GM23338 (cell line): Measurements from ENCODE around the gene HADHB. TPM values are rescaled to one million over a fixed set of nuclear protein-coding genes. Genes with fewer than 3 reads are reported as not detected.

Experiments used
- ATAC-seq: fragments of 200-7000 bp; cut with Tn5 transposase; 3 replicates; pipeline ENCODE4 v1.9.1; 2020
- DNase-seq: peaks from one replicate; pipeline ENCODE4 v3.0.0-alpha.2; 2015; ENCODE audit warnings: low spot score
- H2AFZ ChIP-seq: fragments of 200-600 bp; sonication (generic); 2 replicates; pipeline ENCODE4 v1.8.0; 2016; ENCODE audit warnings: antibody characterized with exemption, mild to moderate bottlenecking, moderate library complexity
- H3F3A ChIP-seq: fragments of 200-600 bp; sonication (generic); replicated peaks from 2 replicates; pipeline ENCODE4 v1.8.0; 2017; ENCODE audit warnings: antibody characterized with exemption, mixed run types, low read depth
- H3K27ac ChIP-seq: fragments of 200-600 bp; sonication (generic); 2 replicates; pipeline ENCODE4 v1.6.1; 2016; ENCODE audit warnings: low read depth
- H3K27me3 ChIP-seq: fragments of 200-600 bp; sonication (generic); 2 replicates; pipeline ENCODE4 v1.8.0; 2016; ENCODE audit warnings: mild to moderate bottlenecking, mixed run types, moderate library complexity; ENCODE audit not compliant: insufficient read depth
- H3K36me3 ChIP-seq: fragments of 200-600 bp; sonication (generic); 2 replicates; pipeline ENCODE4 v1.8.0; 2016; ENCODE audit warnings: mild to moderate bottlenecking; ENCODE audit not compliant: insufficient read depth
- H3K4me1 ChIP-seq: fragments of 200-600 bp; sonication (generic); 2 replicates; pipeline ENCODE4 v1.8.0; 2016; ENCODE audit warnings: mild to moderate bottlenecking, moderate library complexity; ENCODE audit not compliant: insufficient read depth
- H3K4me2 ChIP-seq: fragments of 200-600 bp; sonication (generic); 2 replicates; pipeline ENCODE4 v1.7.1; 2017; ENCODE audit warnings: mixed run types
- H3K4me3 ChIP-seq: fragments of 200-600 bp; sonication (generic); 2 replicates; pipeline ENCODE4 v1.6.1; 2016; ENCODE audit warnings: mixed run types
- H3K79me2 ChIP-seq: fragments of 200-600 bp; sonication (generic); replicated peaks from 2 replicates; pipeline ENCODE4 v1.8.0; 2017; ENCODE audit warnings: mild to moderate bottlenecking; ENCODE audit not compliant: insufficient read depth
- H3K9me2 ChIP-seq: fragments of 200-600 bp; sonication (generic); 2 replicates; pipeline ENCODE4 v1.8.0; 2017; ENCODE audit not compliant: insufficient read depth
- H4K20me1 ChIP-seq: fragments of 200-600 bp; sonication (generic); replicated peaks from 2 replicates; pipeline ENCODE4 v1.8.0; 2017; ENCODE audit warnings: mild to moderate bottlenecking; ENCODE audit not compliant: insufficient read depth
- H3K27ac Mint-ChIP-seq: 2 replicates; pipeline ENCODE4 v1.8.0; 2020; ENCODE audit warnings: inconsistent platforms, mild to moderate bottlenecking, moderate library complexity, mixed read lengths
- H3K27me3 Mint-ChIP-seq: 3 replicates; pipeline ENCODE4 v1.8.0; 2022; ENCODE audit warnings: low read depth, mild to moderate bottlenecking, moderate library complexity, mixed read lengths, inconsistent platforms; ENCODE audit not compliant: insufficient read depth, poor library complexity
- H3K36me3 Mint-ChIP-seq: 3 replicates; pipeline ENCODE4 v1.8.0; 2021; ENCODE audit warnings: low read depth, mild to moderate bottlenecking, inconsistent platforms, moderate library complexity, mixed read lengths
- H3K4me1 Mint-ChIP-seq: 3 replicates; pipeline ENCODE4 v1.8.0; 2020; ENCODE audit warnings: mild to moderate bottlenecking, inconsistent platforms, mixed read lengths
- H3K4me3 Mint-ChIP-seq: 3 replicates; pipeline ENCODE4 v1.8.0; 2021; ENCODE audit warnings: moderate library complexity, mild to moderate bottlenecking, inconsistent platforms, mixed read lengths
- H3K9me3 Mint-ChIP-seq: 3 replicates; pipeline ENCODE4 v1.8.0; 2020; ENCODE audit warnings: moderate library complexity, mild to moderate bottlenecking, inconsistent platforms, mixed read lengths
- CREB1 ChIP-seq: fragments of 250-450 bp; sonication (Bioruptor Pico); IDR thresholded peaks from 2 replicates; pipeline ENCODE4 v1.5.0; 2020; ENCODE audit warnings: low read depth, mild to moderate bottlenecking, moderate library complexity
- EZH2 ChIP-seq: fragments of 200-600 bp; sonication (generic); IDR thresholded peaks from one replicate; pipeline ENCODE4 v1.8.0; 2017; ENCODE audit warnings: antibody characterized with exemption, mild to moderate bottlenecking, low read depth; ENCODE audit not compliant: unreplicated experiment
- EZH2phosphoT487 ChIP-seq: fragments of 200-600 bp; sonication (generic); IDR thresholded peaks from one replicate; pipeline ENCODE4 v1.8.1; 2018; ENCODE audit warnings: antibody characterized with exemption; ENCODE audit not compliant: unreplicated experiment
- JUNB ChIP-seq: IDR thresholded peaks from one replicate; pipeline ENCODE4 v1.6.1; 2016; ENCODE audit warnings: antibody characterized with exemption; ENCODE audit not compliant: unreplicated experiment
- NANOG ChIP-seq: IDR thresholded peaks from 2 replicates; pipeline ENCODE4 v1.6.1; 2016; ENCODE audit warnings: antibody characterized with exemption, borderline replicate concordance
- POLR2AphosphoS5 ChIP-seq: IDR thresholded peaks from 2 replicates; pipeline ENCODE4 v1.6.1; 2016; ENCODE audit warnings: antibody characterized with exemption, low read depth
- REST ChIP-seq: IDR thresholded peaks from one replicate; pipeline ENCODE4 v1.6.1; 2018; ENCODE audit warnings: antibody characterized with exemption; ENCODE audit not compliant: unreplicated experiment
- STAT1 ChIP-seq: IDR thresholded peaks from one replicate; pipeline ENCODE4 v1.6.1; 2016; ENCODE audit warnings: antibody characterized with exemption; ENCODE audit not compliant: unreplicated experiment
- ZNF114 ChIP-seq: fragments of 250-450 bp; sonication (Bioruptor Pico); IDR thresholded peaks from 2 replicates; pipeline ENCODE4 v1.5.0; 2020; ENCODE audit warnings: mild to moderate bottlenecking, moderate library complexity
- ZNF331 ChIP-seq: fragments of 250-450 bp; sonication (Bioruptor Pico); IDR thresholded peaks from 2 replicates; pipeline ENCODE4 v1.5.0; 2020; ENCODE audit warnings: low read depth, mild to moderate bottlenecking, moderate library complexity
- polyA plus RNA-seq: library from polyadenylated mRNA; unstranded; fragments of >200 nt; fragmentation: Nextera tagmentation; extraction: Ambion mirVana; gene quantifications from 2 replicates; pipeline ENCODE4 v1.2.1, GENCODE V29; 2016
- total RNA-seq: library from RNA; depleted of rRNA; stranded (reverse); fragments of >200 nt; shearing (Covaris generic); gene quantifications from 2 replicates; pipeline ENCODE4 v1.2.3, GENCODE V29; 2014; rRNA removed
- TF ChIP-seq, protein P1 (sequence below), 2 experiments: fragments of 200-600 bp in 1 of 2; sonication (generic) in 1 of 2; conservative IDR thresholded peaks; 2 replicates each; pipeline versions ENCODE4 v1.5.1 to v1.6.1; 2016 to 2017; ENCODE audit warnings: antibody characterized with exemption in 2 of 2, low read depth in 2 of 2, mild to moderate bottlenecking in 2 of 2, moderate library complexity in 1 of 2

The HADHB gene
- total and polyA plus RNA-seq, 2 experiments from 2014 or later = 41.1 to 43.4 TPM

- H3K4me3 Mint-ChIP-seq = no peak overlapping the region
- Histone ChIP-seq H3K4me2 (no peak overlapping the region), H3K79me2 (no peaks in the 10 kb centered on the region), H3F3A (no peaks in the 10 kb centered on the region), H3K4me3 (no peak overlapping the region), H4K20me1 (no peaks in the 10 kb centered on the region), H3K27ac (no peak overlapping the region), H3K27me3 (no peaks in the 10 kb centered on the region), H3K36me3 (no peaks in the 10 kb centered on the region), H2AFZ (no peak overlapping the region), H3K4me1 (no peaks in the 10 kb centered on the region; the same call in 1 of the 2 replicates), H3K9me2 (no peaks in the 10 kb centered on the region)
- H3K9me3 Mint-ChIP-seq = no peaks in the 10 kb centered on the region
- DNase-seq = no peak
- H3K4me1 Mint-ChIP-seq = peaks cover 20% of the 10 kb centered on the region
- H3K27me3 Mint-ChIP-seq = no peaks in the 10 kb centered on the region
- no peak for ATAC-seq
- TF ChIP-seq EZH2phosphoT487 (no peak), REST (no peak), NANOG (no peak), CREB1 (CRISPR knock-in tag) (no peak), STAT1 (no peak), POLR2AphosphoS5 (no peak), EZH2 (no peak), ZNF331 (CRISPR knock-in tag) (no peak), ZNF114 (CRISPR knock-in tag) (no peak), JUNB (no peak)
- TF ChIP-seq, protein P1, sequence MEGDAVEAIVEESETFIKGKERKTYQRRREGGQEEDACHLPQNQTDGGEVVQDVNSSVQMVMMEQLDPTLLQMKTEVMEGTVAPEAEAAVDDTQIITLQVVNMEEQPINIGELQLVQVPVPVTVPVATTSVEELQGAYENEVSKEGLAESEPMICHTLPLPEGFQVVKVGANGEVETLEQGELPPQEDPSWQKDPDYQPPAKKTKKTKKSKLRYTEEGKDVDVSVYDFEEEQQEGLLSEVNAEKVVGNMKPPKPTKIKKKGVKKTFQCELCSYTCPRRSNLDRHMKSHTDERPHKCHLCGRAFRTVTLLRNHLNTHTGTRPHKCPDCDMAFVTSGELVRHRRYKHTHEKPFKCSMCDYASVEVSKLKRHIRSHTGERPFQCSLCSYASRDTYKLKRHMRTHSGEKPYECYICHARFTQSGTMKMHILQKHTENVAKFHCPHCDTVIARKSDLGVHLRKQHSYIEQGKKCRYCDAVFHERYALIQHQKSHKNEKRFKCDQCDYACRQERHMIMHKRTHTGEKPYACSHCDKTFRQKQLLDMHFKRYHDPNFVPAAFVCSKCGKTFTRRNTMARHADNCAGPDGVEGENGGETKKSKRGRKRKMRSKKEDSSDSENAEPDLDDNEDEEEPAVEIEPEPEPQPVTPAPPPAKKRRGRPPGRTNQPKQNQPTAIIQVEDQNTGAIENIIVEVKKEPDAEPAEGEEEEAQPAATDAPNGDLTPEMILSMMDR (conservative IDR thresholded peaks at IDR 0.05; ENCODE audit: low read depth in 2 of 2) = no peak
- H3K36me3 Mint-ChIP-seq = no peaks in the 10 kb centered on the region
- H3K27ac Mint-ChIP-seq = no peak overlapping the region
These were observed 92.6 kb downstream of the HADHB start for GRCh38 chr2:26337298-26337697.

Other genes with a start within 250 kb of the HADHB start
- 102 and 116 TPM in 2 replicates for gene RAB10, start 210.9 kb upstream of the HADHB start, total RNA-seq
- 119 and 143 TPM in 2 replicates for gene RAB10, start 210.9 kb upstream of the HADHB start, polyA plus RNA-seq
- gene GAREM2, start 71.9 kb upstream of the HADHB start, total RNA-seq = 20.8 and 23.8 TPM in 2 replicates
- gene GAREM2, start 71.9 kb upstream of the HADHB start, polyA plus RNA-seq = 3.8 and 4.1 TPM in 2 replicates
- gene HADHA, start 307 bp upstream of the HADHB start, total RNA-seq = 88.9 and 92.3 TPM in 2 replicates
- gene HADHA, start 307 bp upstream of the HADHB start, polyA plus RNA-seq = 57.6 and 63.9 TPM in 2 replicates
- gene SELENOI, start 101.2 kb downstream of the HADHB start, total RNA-seq = 64.3 and 67.8 TPM in 2 replicates
- 8.1 and 8.4 TPM in 2 replicates for gene SELENOI, start 101.2 kb downstream of the HADHB start, polyA plus RNA-seq
- gene ADGRF3, start 101.8 kb downstream of the HADHB start, total RNA-seq = 0.35 and 0.38 TPM in 2 replicates
- 0.39 and 0.57 TPM in 2 replicates for gene ADGRF3, start 101.8 kb downstream of the HADHB start, polyA plus RNA-seq
- not detected in 2 replicates for gene DRC1, start 157.0 kb downstream of the HADHB start, total RNA-seq
- gene DRC1, start 157.0 kb downstream of the HADHB start, polyA plus RNA-seq = 0.45 TPM in 1 of 2 replicates, not detected in the other
- gene OTOF, start 233.2 kb downstream of the HADHB start, total RNA-seq = 0.21 TPM in 1 of 2 replicates, not detected in the other
- 0.23 TPM in 1 of 2 replicates, not detected in the other for gene OTOF, start 233.2 kb downstream of the HADHB start, polyA plus RNA-seq